ENCODE measurements around the gene SLC7A1.
"Not testable (repeated sequence)": the region's sequence is repeated elsewhere in the genome, so short reads cannot be mapped to it uniquely, and the experiment has no call there.

SLC7A1 gene

DNA sequence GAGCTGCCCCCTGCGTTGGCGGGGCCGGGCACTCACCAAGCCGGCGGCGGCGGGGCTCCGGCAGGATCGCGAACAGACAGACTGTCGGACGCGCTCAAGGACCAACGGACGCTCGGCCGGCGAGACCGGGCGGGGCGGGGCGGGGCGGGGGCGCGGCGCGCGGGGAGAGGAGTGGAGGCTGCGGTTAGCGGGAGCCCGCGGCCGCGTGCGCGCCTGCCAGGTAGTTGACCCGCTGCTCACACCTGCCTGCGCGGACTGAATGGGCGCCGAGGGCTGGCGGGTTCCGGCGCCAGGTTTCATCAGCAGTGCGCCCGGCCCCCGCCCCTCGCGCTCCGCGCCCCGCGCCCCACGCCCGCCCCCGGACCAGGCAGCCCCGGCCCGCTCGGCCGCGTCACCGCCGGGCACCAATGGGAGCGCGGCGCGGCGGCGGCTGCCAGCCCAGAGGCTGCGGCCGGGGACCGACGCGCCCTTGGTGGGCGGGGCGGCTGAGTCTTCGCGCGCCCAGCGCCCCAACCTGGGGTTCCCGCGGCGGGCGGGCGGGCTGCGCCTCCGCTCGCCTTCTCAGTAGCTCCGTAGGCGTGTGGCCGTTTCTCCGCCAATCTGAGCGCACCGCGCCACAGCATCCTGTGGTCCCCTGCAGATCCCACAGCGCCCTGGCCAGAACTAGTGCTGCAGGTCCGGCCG, at the start of gene SLC7A1:
Gene SLC7A1 (minus strand): TSS at position 309 of the 684 bp plus-strand sequence. CDS start 59,500 bp downstream, outside the sequence.
- peak; percentile 77 to 90 for DNase-seq (ENCODE audit: low read depth in 2 of 2)

DNA sequence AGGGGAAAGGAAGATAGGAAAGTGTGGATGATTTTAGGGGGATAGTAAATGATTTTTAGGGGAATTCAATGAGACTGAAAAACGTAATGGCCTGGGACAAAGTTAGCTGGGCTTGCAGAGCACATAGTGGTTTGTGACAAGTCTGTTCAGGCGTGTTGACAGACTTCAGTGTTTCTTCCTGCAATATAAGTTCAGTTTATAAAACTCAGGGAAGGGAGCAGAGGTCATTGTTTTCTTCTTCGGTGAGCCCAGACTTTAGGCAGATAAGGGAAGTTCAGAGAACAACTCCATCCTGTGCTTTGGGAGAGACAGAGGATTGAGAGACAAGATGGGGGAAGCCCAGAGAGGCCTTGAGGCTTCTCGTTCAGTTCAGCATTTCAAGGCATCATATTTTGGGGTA, 45.2 kb upstream of the SLC7A1 start:
- DNase-seq (ENCODE audit: low read depth in 2 of 2): no peak

DNA sequence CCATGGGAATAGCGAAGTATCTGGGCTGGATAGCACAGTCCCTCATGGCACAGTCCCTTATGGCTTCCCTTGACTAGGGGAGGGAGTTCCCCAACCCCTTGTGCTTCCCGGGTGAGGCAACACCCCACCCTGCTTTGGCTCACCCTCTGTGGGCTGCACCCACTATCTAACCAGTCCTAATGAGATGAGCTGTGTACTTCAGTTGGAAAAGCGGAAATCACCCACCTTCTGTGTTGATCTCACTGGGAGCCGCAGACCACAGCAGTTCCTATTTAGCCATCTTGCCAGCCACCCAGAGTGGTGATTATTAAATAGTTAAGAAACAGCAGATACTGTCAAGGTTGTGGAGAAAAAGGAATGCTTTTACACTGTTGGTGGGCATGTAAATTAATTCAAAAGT, 41.3 kb upstream of the SLC7A1 start:
- DNase-seq (ENCODE audit: low read depth in 2 of 2): not testable (repeated sequence)

DNA sequence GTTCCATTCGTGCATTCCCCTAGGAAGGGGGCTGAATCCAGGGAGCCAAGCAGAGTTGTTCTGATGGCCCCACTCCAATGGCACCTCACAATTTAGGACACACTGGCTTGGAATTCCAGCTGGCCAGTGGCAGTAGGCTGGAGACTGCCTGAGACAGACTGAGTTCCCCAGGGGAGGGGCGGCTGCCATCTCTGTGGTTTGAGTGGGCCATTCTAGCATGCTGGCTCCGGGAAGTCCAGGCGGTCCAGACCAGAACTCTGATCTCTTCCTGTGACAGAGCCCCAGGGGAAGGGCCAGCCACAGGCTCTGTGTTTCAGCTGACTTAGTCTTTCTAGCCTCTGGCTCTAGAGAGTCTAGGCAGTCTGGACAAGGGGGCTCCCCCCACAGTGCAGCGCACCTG, 29.5 kb upstream of the SLC7A1 start:
- DNase-seq (ENCODE audit: low read depth in 2 of 2): no peak

DNA sequence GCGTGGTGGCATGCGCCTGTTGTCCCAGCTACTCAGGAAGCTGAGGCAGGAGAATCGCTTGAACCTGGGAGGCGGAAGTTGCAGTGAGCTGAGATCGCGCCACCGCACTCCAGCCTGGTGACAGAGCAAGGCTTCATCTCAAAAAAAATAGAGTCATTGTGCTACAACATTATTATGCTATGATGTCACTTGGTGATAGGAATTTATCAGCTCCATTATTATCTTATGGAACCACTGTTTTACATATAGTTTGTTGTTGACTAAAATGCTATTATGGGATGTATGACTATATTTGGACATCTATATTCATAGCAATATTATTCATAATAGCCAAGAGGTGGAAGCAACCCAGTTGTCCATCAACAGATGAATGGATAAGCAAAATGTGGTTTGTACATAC, 26.4 kb upstream of the SLC7A1 start:
- no peak for DNase-seq (ENCODE audit: low read depth in 2 of 2)

DNA sequence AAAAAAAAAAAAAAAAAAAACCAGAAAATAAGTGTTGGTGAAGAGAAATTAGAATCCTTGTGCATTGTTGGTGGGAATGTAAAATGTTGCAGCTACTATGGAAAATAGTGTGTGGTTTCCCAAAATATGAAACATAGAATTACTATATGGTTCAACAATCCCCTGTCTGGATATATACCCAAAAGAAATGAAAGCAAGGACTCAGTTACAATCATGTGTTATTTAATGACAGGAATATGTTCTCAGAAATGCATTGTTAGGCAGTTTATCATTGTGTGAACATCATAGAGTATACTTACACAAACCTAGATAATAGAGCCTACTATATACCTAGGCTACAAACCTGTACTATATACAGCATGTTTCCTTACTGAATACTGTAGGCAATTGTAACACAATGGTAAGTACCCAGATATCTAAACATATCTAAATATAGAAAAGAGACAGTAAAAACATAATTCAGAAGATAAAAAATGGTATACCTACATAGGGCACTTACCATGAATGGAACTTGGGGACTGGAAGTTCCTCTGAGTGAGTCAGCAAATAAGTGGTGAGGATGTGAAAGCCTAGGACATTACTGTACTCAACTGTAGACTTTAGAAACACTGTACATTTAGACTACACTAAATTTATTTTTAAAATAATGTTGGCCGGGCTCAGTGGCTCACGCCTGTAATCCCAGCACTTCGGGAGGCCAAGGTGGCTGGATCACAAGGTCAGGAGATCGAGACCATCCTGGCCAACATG, 25.7 kb upstream of the SLC7A1 start:
- DNase-seq (ENCODE audit: low read depth in 2 of 2): no peak

DNA sequence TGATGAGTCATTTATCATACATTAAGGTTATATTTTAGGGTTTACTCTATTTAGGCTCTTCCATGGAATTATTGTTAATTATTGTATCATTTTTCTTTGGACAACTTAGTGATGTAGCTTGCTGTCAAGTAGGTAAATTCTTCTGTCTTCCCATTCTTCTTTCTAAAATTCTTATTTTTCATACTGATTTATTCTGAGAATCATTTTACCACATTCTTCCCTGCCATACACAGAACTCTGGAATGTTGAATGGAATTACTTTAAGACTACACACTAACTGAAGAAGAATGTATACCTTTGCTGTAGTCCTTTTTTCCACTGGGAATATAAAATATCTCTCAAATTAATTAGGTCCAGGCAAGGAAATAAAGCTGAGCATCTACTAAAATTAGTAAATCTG, 24.5 kb upstream of the SLC7A1 start:
- DNase-seq (ENCODE audit: low read depth in 2 of 2): no peak

DNA sequence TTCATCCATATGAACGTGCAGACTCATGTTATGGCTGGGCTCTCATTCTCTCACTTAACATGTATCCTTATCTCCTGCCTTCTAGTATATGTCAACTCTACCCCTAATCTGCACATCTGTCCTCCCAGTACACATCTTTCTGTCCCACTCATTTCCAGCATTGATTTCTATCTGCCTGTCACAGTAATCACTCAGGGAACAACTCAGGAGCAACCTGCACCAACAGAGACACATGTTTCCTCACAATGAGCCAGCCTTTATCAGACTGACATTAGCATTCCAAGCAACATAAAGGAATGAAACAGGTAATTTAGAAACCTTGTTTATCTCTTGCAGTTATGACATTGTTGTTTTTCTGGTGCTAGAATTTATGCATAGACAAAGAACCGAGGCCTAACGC, 17.6 kb upstream of the SLC7A1 start:
- no peak for DNase-seq (ENCODE audit: low read depth in 2 of 2)

DNA sequence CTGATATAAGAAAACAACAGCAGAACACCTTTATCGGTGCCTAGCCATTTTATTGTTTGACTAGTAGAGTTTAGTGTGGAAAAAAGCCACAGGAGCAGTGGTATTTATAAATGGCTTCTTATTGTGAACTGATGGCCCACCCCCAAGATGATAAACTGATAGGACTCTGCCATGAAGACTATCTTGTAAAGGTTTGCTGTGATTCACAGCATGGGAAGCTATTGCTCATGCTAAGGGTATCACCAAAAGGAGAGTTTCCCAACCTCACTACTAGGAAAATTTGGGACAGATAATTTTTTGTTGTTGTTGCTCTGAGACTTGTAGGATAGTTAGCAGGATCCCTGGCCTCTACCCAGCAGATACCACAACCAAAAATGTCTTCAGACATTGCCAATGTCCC, 12.0 kb upstream of the SLC7A1 start:
- no peak for DNase-seq (ENCODE audit: low read depth in 2 of 2)

DNA sequence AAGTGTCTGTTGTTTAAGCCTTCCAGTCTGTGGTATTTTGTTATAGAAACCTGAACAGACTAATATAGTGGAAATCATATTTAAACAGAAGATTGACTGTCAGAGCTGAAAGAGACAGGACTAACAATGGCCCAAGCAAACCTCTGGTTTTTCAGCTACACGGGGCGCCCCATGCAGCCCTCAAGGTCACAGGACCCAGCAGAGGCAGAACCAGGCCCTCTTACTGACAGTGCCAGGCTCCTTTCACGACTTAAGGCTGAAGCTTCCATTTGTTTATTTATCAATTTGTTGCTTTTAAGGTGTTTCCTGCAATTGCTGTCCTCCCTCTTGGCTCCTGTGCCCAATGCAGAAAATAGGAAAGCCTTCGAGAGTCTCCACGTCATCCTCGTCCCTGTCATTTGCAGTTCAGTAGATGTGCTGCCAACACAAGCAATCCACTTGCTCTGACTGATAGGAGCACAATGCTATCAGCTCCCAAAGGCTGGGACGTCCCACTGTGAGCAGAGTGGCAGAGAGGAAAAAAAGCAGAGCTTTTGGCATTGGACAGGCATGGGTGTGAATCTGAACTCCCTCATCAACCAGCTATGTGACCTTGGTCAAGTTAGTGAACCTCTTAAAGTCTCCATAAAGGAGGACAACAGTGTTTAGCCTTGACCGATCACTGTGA, 10.5 kb upstream of the SLC7A1 start:
- DNase-seq (ENCODE audit: low read depth in 2 of 2): no peak

DNA sequence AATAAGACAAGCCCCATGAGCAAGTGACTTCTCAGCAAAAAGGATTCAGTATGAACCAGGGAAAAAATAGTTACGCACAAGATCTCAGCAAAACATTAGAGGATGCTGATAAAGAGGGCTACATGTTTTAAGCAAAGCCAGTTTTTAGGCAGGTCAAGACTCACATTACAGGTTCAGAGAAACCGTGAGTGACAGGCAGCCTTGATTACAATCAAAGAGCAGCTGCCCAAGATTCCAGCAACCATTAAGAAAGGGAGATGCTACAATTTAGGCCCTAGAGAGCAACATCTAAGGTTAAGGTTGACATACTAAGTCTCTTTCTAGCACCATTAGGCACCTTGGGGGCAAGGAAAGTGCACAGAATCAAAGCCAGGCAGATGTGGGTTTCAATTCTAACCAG, 2.8 kb upstream of the SLC7A1 start:
- DNase-seq (ENCODE audit: low read depth in 2 of 2): no peak

DNA sequence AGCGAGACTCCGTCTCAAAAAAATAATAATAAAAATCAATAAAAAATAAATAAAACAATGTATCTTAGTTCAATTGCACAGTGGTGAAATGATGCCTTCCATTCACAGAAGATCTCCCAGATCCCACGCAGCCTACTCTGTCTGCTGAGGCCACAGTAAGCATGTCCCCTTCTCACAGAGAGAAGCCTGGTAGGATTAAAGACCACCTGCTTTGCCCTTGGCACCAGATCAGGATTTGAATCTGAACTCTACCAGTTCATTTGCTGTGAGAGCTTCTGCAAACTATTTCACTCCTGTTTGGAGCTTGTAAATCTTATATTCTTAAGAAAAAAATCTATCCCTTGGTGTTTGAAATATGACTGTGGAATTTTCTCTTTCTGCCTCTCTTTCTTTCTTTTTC, 2.2 kb upstream of the SLC7A1 start:
- DNase-seq (ENCODE audit: low read depth in 2 of 2): no peak

DNA sequence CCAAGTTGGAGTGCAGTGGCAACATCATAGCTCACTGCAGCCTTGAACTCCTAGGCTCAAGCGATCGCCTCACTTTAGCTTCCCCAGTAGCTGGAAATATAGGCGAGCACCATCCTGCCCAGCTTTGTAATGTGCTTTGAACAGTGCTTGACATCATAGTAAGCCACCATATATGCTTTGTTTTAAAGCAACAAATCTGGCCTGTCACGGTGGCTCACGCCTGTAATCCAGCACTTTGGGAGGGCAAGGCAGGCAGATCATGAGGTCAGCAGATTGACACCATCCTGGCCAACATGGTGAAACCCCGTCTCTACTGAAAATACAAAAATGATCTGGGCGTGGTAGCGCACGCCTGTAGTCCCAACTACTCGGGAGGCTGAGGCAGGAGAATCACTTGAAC, 1.8 kb upstream of the SLC7A1 start:
- DNase-seq (ENCODE audit: low read depth in 2 of 2): no peak

DNA sequence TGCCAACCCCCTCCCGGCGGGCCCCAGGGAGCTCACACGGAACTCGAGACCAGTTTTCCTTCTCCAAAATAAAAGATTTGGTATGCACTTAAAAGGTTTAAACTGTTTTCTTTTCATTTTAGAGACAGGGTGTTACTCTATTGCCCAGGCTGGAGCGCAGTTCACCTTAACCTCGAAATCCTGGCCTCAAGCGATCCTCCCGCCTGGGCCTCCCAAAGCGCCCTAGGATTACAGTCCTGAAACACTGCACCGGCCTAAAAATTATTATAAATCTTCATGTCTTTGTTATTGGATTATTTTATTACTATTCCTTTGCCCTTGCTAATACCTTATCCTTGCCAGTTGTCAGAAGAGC, 553 bp upstream of the SLC7A1 start:
- DNase-seq (ENCODE audit: low read depth in 2 of 2): no peak

DNA sequence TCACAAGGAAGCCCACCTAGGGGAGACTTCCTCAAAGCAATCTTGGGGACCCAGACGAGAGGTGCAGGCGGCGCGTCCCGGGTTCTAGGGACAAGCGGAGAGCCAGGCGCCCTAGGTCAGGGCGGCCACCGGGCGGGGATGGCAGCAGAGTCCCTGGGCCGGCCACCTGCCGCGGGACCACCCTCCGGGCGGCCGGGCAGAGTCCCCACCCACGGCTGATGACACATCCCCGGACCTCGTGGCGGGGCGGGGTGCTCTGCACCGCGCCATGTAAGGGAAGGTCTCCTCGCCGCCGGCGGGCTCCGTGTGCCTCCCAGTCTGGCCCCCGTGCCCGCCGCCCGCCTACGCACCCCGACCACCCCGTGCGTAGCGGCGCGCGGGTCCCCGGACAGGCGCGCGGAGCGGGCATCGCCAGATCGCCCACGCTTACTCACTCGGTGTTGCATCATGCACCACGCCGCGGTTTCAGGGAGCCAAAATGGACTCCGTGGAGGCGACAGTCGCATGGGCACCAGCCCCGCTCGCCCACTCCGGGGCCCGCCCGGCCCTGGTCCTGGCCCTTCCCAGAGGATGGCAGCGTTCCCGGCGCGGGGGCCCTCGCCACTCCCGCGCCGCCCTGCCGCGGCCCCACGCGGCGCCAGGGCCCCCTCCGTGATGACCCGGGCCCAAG, 643 bp downstream of the SLC7A1 start:
- peak; percentile 50 to 65 for DNase-seq (ENCODE audit: low read depth in 2 of 2)

DNA sequence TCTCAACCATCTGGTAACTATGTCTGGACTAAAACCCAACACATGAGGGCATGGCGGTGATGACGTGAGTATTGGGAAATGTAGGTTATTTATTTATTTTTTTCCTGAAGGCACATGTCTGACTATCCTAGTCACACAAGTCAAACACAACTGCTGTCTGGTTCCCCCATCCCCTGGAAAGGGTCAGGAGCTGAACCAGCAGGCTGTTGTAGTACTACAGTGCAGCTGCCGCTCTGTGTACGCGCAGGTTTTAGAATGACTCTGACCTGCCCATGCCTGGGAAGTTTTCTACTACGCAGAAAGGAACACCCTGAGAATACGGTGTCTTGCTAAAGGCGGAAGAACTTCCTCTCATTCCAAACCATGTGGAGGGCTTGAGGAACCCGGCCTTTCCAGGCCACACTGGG, 1.2 kb downstream of the SLC7A1 start:
- peak; percentile 4 to 19 for DNase-seq (ENCODE audit: low read depth in 2 of 2)

DNA sequence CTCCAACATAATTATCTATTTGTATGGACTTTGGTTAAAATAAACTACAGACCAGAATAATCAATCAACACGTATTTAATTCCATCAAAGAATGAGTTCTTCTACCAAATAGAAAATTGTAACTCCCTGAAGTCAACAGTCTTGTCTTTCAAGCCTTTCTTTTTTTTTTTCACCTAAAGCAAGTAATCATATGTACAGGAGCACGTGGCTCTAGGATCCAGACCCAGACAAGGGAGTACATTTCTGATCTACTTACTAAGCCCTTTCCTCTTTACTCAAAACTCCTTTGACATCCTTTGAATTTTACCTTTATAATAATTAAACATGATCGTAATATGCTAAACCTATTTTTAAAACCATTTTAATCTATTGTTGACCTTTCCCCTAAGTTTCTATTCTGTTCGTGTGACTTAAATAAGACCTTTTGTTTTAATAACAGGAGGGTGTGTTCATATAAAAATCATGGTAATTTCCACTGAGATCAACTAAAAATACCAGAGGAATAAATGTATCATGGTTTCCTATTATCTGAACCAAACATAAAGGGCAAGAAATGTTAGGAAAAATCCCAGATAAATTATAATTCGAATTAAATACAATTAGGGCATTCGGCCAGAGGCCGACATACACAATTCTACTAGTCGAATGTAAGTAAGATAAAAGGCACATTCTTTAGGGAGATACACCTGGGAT, 1.7 kb downstream of the SLC7A1 start:
- no peak for DNase-seq (ENCODE audit: low read depth in 2 of 2)

DNA sequence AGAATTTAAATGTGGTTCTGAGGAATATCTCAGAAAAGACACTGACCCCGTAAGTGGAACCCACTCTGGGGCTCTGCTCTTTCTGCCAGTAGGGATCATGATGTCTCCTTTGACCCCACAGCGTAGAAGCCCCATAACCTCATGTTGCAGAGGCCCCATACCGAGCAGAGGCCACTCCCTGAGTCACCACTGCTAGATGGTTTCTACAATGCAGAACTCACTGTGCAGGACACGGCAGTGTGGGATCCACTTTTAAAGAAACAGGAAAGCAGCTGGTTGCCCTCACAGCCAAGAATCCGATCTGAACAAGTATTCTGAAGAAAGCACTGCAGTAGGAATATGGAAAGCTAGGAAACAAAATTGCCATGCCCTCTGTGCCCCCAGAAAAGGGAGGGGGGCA, 4.2 kb downstream of the SLC7A1 start:
- DNase-seq (ENCODE audit: low read depth in 2 of 2): no peak

DNA sequence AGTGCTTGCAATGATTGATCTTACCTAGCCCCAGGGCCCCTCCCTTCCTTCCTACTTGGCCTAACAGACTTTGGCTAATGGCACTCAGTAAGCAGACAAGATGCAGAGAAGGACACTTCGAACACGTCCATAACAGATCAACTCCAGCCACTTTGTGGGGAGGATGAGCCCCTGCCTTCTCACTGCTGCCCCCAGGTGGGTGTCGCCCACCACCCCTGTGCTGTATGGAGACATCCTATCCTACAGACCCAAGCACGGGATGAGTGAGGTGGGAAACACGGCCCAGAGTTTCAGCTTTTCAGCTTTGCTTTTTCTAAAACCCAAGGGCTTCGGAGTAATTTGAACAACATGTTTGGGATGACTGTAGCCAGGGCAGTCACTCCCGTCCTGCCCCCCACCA, 5.5 kb downstream of the SLC7A1 start:
- no peak for DNase-seq (ENCODE audit: low read depth in 2 of 2)

DNA sequence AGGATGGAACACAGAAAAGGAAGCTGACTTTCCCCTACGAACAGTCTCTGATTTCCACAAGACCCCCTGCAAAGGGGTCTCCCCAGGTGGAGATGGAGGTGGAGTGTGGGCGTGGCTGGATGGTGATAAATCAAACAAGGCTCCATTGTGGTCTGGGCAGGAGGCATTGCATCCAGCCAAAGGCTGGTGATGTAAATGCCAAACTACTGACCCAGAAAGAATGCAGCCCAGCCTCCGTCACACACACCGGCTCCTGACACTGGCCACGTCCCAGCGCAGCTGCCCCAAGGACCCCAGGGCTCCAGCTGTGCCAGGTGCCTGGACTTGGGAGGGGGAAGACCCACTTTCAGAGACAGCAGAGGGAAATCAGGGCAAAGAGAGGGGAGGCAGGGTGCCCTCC, 6.3 kb downstream of the SLC7A1 start:
- DNase-seq (ENCODE audit: low read depth in 2 of 2): no peak

DNA sequence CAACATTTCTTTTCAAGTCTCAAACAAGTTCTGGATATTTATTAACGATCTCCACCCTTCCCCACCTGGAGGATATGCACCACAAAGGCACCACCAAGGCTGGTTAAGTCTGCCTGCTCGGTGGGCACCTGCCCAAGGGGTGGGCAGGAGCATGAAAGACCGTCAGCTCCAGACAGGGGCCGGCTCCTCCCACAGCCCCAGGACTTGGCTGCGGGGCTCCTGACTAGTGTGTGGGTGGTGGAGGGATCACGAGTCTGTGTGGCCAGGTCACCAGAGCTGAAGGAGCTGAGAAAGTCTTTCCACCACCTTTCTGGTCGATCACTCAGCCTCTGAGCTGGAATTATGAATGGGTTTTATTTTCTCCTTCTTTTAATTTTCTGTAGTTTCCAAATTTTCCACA, 7.8 kb downstream of the SLC7A1 start:
- no peak for DNase-seq (ENCODE audit: low read depth in 2 of 2)
